CD4-positive, alpha-beta T cell (primary cell): ENCODE data around the gene CASP3. TPM values are rescaled to one million over a fixed set of nuclear protein-coding genes. Genes with fewer than 3 reads are reported as not detected.
A peak's percentile ranks its signal among the peaks of the same experiment; 100 is the strongest.

Experiments
- ATAC-seq: fragments of 200-7000 bp; cut with Tn5 transposase; one replicate; pipeline ENCODE4 v1.10.0; 2022; ENCODE audit warnings: mild to moderate bottlenecking; ENCODE audit not compliant: poor library complexity
- CTCF ChIA-PET: fragments of 350-600 bp; sonication (Branson Sonifier 250); formaldehyde crosslinking; loops from one replicate; lab custom pipeline; 2021; ENCODE audit warnings: antibody characterized with exemption, inconsistent platforms; lab: Charles Lee
- POLR2A ChIA-PET: fragments of 350-600 bp; sonication (Branson Sonifier 250); formaldehyde crosslinking; loops from one replicate; lab custom pipeline; 2021; ENCODE audit warnings: antibody characterized with exemption, inconsistent platforms; lab: Charles Lee
- DNase-seq, 14 experiments: peaks; one replicate each; pipeline ENCODE4 v3.0.0-alpha.2; 2013 to 2020; ENCODE audit warnings: mixed read lengths in 2 of 14
- H3K27ac ChIP-seq, 2 donors: one replicate each; pipeline versions ENCODE4 v1.5.1 to v1.7.0; 2013; ENCODE audit warnings: low read length in 2 of 2, low read depth in 1 of 2, mild to moderate bottlenecking in 1 of 2
- H3K27me3 ChIP-seq, 2 experiments: 1 replicate in 1 of 2; 2 replicates in 1 of 2; pipeline versions ENCODE4 v1.6.1 to v1.7.0; 2013; ENCODE audit warnings: low read length in 2 of 2, control low read depth in 1 of 2, mild to moderate bottlenecking in 1 of 2, moderate library complexity in 1 of 2; ENCODE audit not compliant: insufficient read depth in 2 of 2, control insufficient read depth in 1 of 2
- H3K36me3 ChIP-seq: one replicate; pipeline ENCODE4 v1.6.1; 2013; ENCODE audit warnings: low read length, control low read depth; ENCODE audit not compliant: insufficient read depth
- H3K4me1 ChIP-seq: one replicate; pipeline ENCODE4 v1.6.1; 2013; ENCODE audit warnings: low read length, control low read depth; ENCODE audit not compliant: insufficient read depth
- H3K4me3 ChIP-seq: one replicate; pipeline ENCODE4 v1.5.1; 2013; ENCODE audit warnings: mild to moderate bottlenecking, low read length, moderate library complexity
- H3K9me3 ChIP-seq, 2 experiments: 1 replicate in 1 of 2; 2 replicates in 1 of 2; pipeline versions ENCODE4 v1.6.1 to v1.7.0; 2013; ENCODE audit warnings: low read length in 2 of 2, mild to moderate bottlenecking in 2 of 2, control low read depth in 1 of 2, moderate library complexity in 1 of 2; ENCODE audit not compliant: control insufficient read depth in 1 of 2, insufficient read depth in 1 of 2
- H3K27ac Mint-ChIP-seq: one replicate; pipeline ENCODE4 v1.8.0; 2020; ENCODE audit warnings: mixed read lengths
- H3K27me3 Mint-ChIP-seq: one replicate; pipeline ENCODE4 v1.8.0; 2021; ENCODE audit warnings: mixed read lengths
- H3K36me3 Mint-ChIP-seq: one replicate; pipeline ENCODE4 v1.8.0; 2021; ENCODE audit warnings: low read depth, mixed read lengths
- H3K4me1 Mint-ChIP-seq: one replicate; pipeline ENCODE4 v1.8.0; 2021; ENCODE audit warnings: low read depth, mixed read lengths
- H3K4me3 Mint-ChIP-seq: one replicate; pipeline ENCODE4 v1.8.0; 2020; ENCODE audit warnings: mild to moderate bottlenecking, mixed read lengths
- H3K9me3 Mint-ChIP-seq: one replicate; pipeline ENCODE4 v1.8.0; 2020; ENCODE audit warnings: mixed read lengths
- CTCF ChIP-seq: fragments of 200-600 bp; IDR thresholded peaks from one replicate; pipeline ENCODE4 v1.8.0; 2022; ENCODE audit warnings: antibody characterized with exemption, mild to moderate bottlenecking
- intact Hi-C, 2 experiments: fragments of 100-400 bp; cut with DNase I in 1 of 2; cut with micrococcal nuclease in 1 of 2; formaldehyde crosslinking; loops; one replicate each; pipeline versions ENCODE4 v1.15.1 to v1.9.0; 2023 to 2025; cut with DNase I, micrococcal nuclease
- total RNA-seq, 174 experiments: library from RNA in 2 of 174; stranded (reverse) in 2 of 174; gene quantifications; one replicate each; pipeline ENCODE4 v1.2.3 and lab custom pipeline; 2021 to 2026

CASP3 gene
- total RNA-seq, 2 experiments from 2014 or later: 11.9 to 12.2 TPM

GRCh38 chr4:184583738-184584502 lies 65.3 kb downstream of the CASP3 start:
- peak in 2 of 14 experiments; percentile 52 to 66 for DNase-seq
- Mint-ChIP-seq H3K4me3 (no peak overlapping the region), H3K36me3 (no peaks in the 10 kb centered on the region), H3K27me3 (no peaks in the 10 kb centered on the region), H3K4me1 (peaks cover 13% of the 10 kb centered on the region), H3K9me3 (peaks cover 8% of the 10 kb centered on the region), H3K27ac (peak overlapping the region; percentile 68)
- ChIA-PET CTCF (no interaction called here), POLR2A (interaction anchor here (1.0 kb wide), 1 partner anchor 10 kb away, joined by 3 read pairs; no protein-coding TSS in a partner anchor)
- Histone ChIP-seq H3K4me3 (no peak overlapping the region), H3K9me3 (peaks cover 0 to 9% of the 10 kb centered on the region in 2 experiments), H3K27ac (no peak overlapping the region), H3K4me1 (peaks cover 11% of the 10 kb centered on the region), H3K27me3 (no peaks in the 10 kb centered on the region), H3K36me3 (no peaks in the 10 kb centered on the region)
- ATAC-seq: peak; percentile 60
- no peak for TF ChIP-seq CTCF
- intact Hi-C loops: no loop called here

Other genes with a start within 250 kb of the CASP3 start
- gene IRF2, start 174.9 kb downstream of the CASP3 start, total RNA-seq: 10 to 100 TPM; 11.4 to 14.9 TPM
- 1 to 10 TPM; 4.2 TPM for gene PRIMPOL, start 291 bp upstream of the CASP3 start, total RNA-seq
- gene CENPU, start 84.6 kb upstream of the CASP3 start, total RNA-seq: 1 to 10 TPM; 1.9 to 2.8 TPM
- gene ACSL1, start 176.5 kb upstream of the CASP3 start, total RNA-seq: 10 to 100 TPM; 12.4 to 12.5 TPM